ENCODE data around the gene EIPR1. TPM values are rescaled to one million over a fixed set of nuclear protein-coding genes. Genes with fewer than 3 reads are reported as not detected.

EIPR1 gene
- total and polyA plus RNA-seq, 2 of the 13 experiments (the other 11 are each of a cell fraction or from before 2014, with no cell fraction given) = 70.0 to 96.3 TPM

DNA sequence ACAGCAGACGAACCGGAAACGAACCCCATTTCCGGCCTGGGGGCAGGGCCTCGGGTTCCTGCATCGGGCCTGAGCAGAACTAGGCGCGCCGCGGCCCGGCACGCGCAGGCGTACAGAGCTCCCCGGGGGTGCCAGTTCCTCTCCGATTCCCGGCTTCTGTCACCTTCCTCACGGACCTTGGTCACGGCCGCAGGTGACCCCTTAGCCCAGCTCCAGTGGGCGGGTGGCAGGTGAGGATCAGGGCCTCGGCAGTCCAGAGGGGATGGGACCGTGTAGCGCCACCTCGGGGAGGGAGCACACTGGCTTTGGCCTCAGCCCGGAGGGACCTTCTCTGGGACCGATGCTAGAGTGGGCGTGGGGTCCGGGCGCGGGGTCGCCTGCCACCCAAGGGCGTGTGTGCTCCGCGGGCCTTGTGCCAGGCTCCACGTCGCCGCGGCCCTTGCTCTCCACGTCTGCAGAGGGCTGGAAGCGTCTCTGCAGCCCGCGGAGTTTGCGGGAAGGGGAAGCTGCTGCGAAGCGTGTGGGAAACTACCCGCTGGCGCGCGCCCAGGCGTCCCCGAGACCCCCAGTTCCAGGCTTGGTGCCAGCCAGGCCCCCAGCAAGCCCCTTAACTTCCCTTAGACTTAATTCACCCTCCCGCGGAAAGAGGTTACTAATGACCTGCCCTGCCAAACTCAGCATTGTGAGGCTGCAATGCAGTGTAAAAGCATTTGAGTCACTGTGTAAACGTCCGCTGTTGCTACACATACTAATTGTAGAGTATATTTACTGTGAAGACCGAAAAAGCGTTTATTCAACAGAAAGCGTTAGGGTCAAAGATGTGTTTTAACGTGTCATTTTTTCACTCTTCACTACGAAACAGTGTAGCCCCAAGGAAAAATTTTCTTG lies 2.3 kb upstream of the EIPR1 start, which contains the start of gene TRAPPC12 (continued):
- TF ChIP-seq, protein P1, sequence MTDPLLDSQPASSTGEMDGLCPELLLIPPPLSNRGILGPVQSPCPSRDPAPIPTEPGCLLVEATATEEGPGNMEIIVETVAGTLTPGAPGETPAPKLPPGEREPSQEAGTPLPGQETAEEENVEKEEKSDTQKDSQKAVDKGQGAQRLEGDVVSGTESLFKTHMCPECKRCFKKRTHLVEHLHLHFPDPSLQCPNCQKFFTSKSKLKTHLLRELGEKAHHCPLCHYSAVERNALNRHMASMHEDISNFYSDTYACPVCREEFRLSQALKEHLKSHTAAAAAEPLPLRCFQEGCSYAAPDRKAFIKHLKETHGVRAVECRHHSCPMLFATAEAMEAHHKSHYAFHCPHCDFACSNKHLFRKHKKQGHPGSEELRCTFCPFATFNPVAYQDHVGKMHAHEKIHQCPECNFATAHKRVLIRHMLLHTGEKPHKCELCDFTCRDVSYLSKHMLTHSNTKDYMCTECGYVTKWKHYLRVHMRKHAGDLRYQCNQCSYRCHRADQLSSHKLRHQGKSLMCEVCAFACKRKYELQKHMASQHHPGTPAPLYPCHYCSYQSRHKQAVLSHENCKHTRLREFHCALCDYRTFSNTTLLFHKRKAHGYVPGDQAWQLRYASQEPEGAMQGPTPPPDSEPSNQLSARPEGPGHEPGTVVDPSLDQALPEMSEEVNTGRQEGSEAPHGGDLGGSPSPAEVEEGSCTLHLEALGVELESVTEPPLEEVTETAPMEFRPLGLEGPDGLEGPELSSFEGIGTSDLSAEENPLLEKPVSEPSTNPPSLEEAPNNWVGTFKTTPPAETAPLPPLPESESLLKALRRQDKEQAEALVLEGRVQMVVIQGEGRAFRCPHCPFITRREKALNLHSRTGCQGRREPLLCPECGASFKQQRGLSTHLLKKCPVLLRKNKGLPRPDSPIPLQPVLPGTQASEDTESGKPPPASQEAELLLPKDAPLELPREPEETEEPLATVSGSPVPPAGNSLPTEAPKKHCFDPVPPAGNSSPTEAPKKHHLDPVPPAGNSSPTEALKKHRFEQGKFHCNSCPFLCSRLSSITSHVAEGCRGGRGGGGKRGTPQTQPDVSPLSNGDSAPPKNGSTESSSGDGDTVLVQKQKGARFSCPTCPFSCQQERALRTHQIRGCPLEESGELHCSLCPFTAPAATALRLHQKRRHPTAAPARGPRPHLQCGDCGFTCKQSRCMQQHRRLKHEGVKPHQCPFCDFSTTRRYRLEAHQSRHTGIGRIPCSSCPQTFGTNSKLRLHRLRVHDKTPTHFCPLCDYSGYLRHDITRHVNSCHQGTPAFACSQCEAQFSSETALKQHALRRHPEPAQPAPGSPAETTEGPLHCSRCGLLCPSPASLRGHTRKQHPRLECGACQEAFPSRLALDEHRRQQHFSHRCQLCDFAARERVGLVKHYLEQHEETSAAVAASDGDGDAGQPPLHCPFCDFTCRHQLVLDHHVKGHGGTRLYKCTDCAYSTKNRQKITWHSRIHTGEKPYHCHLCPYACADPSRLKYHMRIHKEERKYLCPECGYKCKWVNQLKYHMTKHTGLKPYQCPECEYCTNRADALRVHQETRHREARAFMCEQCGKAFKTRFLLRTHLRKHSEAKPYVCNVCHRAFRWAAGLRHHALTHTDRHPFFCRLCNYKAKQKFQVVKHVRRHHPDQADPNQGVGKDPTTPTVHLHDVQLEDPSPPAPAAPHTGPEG (CRISPR knock-in tag; IDR thresholded peaks at IDR 0.05) = peak; percentile 93
- TF ChIP-seq ZNF724P (CRISPR knock-in tag; IDR thresholded peaks at IDR 0.05; ENCODE audit: borderline replicate concordance) (peak; percentile 87; the same call in 1 of the 2 replicates), ZNF326 (CRISPR knock-in tag; IDR thresholded peaks at IDR 0.05; ENCODE audit: borderline replicate concordance) (no peak; the same call in 1 of the 2 replicates), TMF1 (CRISPR knock-in tag; IDR thresholded peaks at IDR 0.05; ENCODE audit: low read depth) (peak; percentile 82), ZNF337 (CRISPR knock-in tag; IDR thresholded peaks at IDR 0.05; ENCODE audit: borderline replicate concordance, low read depth) (peak; percentile 78; the same call in 1 of the 2 replicates), CBX5 (CRISPR knock-in tag; IDR thresholded peaks at IDR 0.05; ENCODE audit: borderline replicate concordance) (peak; percentile 61; the same call in 1 of the 2 replicates), NR2F2 (IDR thresholded peaks at IDR 0.05; ENCODE audit: borderline replicate concordance, low read depth) (peak; percentile 29; the same call in 1 of the 2 replicates), ZNF431 (CRISPR knock-in tag; IDR thresholded peaks at IDR 0.05; ENCODE audit: borderline replicate concordance, low read depth) (0 out of 2 replicates have a peak, but pooled peaks have one; percentile 28), SOX13 (IDR thresholded peaks at IDR 0.05) (peak; percentile 61), SOX13 (CRISPR knock-in tag; conservative IDR thresholded peaks at IDR 0.05 in 1 of 2, IDR thresholded peaks at IDR 0.05 in 1 of 2) (peak; percentile 43 to 60; a peak in 2 of 4 replicates), ZNF761 (CRISPR knock-in tag; conservative IDR thresholded peaks at IDR 0.05) (peak; percentile 96)
- TF ChIP-seq, protein P2, sequence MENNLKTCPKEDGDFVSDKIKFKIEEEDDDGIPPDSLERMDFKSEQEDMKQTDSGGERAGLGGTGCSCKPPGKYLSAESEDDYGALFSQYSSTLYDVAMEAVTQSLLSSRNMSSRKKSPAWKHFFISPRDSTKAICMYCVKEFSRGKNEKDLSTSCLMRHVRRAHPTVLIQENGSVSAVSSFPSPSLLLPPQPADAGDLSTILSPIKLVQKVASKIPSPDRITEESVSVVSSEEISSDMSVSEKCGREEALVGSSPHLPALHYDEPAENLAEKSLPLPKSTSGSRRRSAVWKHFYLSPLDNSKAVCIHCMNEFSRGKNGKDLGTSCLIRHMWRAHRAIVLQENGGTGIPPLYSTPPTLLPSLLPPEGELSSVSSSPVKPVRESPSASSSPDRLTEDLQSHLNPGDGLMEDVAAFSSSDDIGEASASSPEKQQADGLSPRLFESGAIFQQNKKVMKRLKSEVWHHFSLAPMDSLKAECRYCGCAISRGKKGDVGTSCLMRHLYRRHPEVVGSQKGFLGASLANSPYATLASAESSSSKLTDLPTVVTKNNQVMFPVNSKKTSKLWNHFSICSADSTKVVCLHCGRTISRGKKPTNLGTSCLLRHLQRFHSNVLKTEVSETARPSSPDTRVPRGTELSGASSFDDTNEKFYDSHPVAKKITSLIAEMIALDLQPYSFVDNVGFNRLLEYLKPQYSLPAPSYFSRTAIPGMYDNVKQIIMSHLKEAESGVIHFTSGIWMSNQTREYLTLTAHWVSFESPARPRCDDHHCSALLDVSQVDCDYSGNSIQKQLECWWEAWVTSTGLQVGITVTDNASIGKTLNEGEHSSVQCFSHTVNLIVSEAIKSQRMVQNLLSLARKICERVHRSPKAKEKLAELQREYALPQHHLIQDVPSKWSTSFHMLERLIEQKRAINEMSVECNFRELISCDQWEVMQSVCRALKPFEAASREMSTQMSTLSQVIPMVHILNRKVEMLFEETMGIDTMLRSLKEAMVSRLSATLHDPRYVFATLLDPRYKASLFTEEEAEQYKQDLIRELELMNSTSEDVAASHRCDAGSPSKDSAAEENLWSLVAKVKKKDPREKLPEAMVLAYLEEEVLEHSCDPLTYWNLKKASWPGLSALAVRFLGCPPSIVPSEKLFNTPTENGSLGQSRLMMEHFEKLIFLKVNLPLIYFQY (CRISPR knock-in tag; IDR thresholded peaks at IDR 0.05; ENCODE audit: borderline replicate concordance) = peak; percentile 76
- TF ChIP-seq, protein P3, sequence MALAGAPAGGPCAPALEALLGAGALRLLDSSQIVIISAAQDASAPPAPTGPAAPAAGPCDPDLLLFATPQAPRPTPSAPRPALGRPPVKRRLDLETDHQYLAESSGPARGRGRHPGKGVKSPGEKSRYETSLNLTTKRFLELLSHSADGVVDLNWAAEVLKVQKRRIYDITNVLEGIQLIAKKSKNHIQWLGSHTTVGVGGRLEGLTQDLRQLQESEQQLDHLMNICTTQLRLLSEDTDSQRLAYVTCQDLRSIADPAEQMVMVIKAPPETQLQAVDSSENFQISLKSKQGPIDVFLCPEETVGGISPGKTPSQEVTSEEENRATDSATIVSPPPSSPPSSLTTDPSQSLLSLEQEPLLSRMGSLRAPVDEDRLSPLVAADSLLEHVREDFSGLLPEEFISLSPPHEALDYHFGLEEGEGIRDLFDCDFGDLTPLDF (CRISPR knock-in tag; IDR thresholded peaks at IDR 0.05) = peak; percentile 49; the same call in 1 of the 2 replicates

All from HepG2 (cell line).